Hepatocyte (in vitro differentiated cells): ENCODE data around the gene TMC2.
"Not testable (repeated sequence)": the region's sequence is repeated elsewhere in the genome, so short reads cannot be mapped to it uniquely, and the experiment has no call there.

ENCODE experiments used
- CTCF ChIP-seq: fragments of 200-600 bp; sonication (generic); IDR thresholded peaks from 2 replicates; pipeline ENCODE4 v1.5.1; 2016; ENCODE audit warnings: antibody characterized with exemption, mild to moderate bottlenecking; ENCODE audit not compliant: poor library complexity
- EZH2 ChIP-seq: fragments of 200-600 bp; sonication (generic); IDR thresholded peaks from 2 replicates; pipeline ENCODE4 v1.6.1; 2016; ENCODE audit warnings: antibody characterized with exemption, mild to moderate bottlenecking, borderline replicate concordance
- EZH2phosphoT487 ChIP-seq: fragments of 200-600 bp; sonication (generic); IDR thresholded peaks from one replicate; pipeline ENCODE4 v1.6.1; 2018; ENCODE audit warnings: antibody characterized with exemption, mild to moderate bottlenecking, low read depth, moderate library complexity; ENCODE audit not compliant: unreplicated experiment, severe bottlenecking

- not testable (repeated sequence) for TF ChIP-seq CTCF, EZH2, EZH2phosphoT487
These were observed 10.2 kb upstream of the TMC2 start for GRCh38 chr20:2526218-2526583.
